GM18520 (cell line): ENCODE measurements around the gene SCRN1.
"Not testable (repeated sequence)": the region's sequence is repeated elsewhere in the genome, so short reads cannot be mapped to it uniquely, and the experiment has no call there.

Source experiments
- ATAC-seq: cut with Tn5 transposase; IDR thresholded peaks from one replicate; pipeline ENCODE4 v1.9.1; 2021; ENCODE audit not compliant: unreplicated experiment

The SCRN1 gene

GRCh38 chr7:29969738-29970137 lies 19.9 kb downstream of the SCRN1 start:
- ATAC-seq, result no peak

DNA sequence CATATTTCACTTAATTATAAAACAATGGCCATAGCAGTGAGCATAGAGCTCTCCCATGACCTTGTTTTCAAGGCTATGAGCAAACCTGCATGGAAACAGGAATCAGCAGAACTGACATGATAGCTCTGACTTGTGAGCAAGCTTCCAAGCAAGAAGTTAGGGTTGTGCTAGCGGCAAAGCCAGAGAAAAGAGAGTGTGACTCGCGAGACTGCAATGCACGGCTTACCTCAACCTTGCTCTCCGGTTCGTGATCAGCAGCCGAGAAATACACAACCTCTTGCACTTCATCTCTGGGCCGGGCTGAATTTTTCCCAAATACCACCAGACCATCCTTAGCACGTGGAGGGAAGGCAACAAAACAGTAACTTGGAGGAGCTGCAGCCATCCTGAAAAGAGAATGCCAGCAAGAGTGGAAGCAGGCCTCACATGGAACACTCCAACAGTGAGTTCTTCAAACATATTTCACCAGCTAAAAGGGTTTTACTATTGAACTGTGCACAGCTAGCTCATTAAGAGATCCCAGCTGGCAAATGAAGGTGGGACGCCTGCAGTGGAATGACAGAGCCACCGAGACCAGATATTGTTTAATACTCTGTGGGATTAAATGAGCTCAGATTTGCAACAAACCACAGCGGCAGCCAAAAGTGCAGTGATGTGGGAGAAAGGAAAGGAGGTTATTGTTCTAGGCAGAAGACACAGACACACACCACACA lies 20.8 kb downstream of the SCRN1 start:
- ATAC-seq, result no peak

DNA sequence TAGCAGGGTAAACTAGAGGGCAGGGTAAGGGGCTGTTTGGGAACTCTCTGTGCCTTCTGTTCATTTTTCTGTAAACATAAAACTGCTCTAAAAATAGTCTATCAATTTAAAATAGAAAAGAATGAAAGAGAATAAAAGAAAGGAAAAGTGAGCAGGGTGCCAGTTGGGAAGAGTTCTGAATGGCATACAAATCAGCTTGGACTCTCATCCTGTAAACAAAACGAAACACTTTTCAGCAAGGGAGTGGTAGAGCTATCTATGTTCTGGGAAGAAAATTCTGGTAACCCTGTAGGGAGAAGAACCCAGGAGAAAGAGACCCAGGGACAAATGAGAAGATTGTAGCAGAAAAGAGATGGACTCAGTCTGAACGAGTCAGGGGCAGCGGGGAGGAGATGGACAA lies 24.6 kb downstream of the SCRN1 start:
- no peak for ATAC-seq

- ATAC-seq, result no peak
These were observed 27.6 kb downstream of the SCRN1 start for GRCh38 chr7:29962035-29962434.

GRCh38 chr7:29961611-29962010 lies 28.0 kb downstream of the SCRN1 start:
- ATAC-seq, result not testable (repeated sequence)

- no peak for ATAC-seq
These were observed 30.8 kb downstream of the SCRN1 start for GRCh38 chr7:29958667-29959358.

- no peak for ATAC-seq
These were observed 31.9 kb downstream of the SCRN1 start for GRCh38 chr7:29957521-29958310.

GRCh38 chr7:29956487-29956836 lies 33.1 kb downstream of the SCRN1 start:
- no peak for ATAC-seq

- ATAC-seq, result no peak
These were observed 33.7 kb downstream of the SCRN1 start for GRCh38 chr7:29955799-29956486.

- ATAC-seq, result no peak
These were observed 34.4 kb downstream of the SCRN1 start for GRCh38 chr7:29955075-29955792.

- ATAC-seq, result no peak
These were observed 35.8 kb downstream of the SCRN1 start for GRCh38 chr7:29953726-29954347.

- ATAC-seq, result no peak
These were observed 38.4 kb downstream of the SCRN1 start for GRCh38 chr7:29951206-29951605.

DNA sequence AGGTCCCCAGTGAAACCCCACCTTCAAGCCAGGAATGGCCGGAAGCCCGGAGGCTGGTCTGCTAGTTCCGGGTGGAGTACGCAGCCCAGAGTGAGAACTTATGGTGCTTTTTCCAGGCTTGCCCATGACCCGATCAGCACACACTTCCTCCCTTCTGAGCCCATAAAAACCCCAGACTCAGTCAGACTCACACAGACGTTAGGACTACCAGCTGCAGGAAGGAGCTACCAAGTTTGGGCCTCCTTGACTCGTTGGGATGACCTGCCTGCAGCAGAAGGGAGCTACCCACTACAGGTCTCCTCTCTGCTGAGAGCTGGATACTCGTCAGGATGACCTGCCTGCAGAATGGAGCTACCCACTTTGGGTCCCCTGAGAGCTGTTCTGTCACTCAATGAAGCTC lies 39.1 kb downstream of the SCRN1 start:
- ATAC-seq, result no peak

GRCh38 chr7:29948587-29948986 lies 41.0 kb downstream of the SCRN1 start:
- ATAC-seq, result no peak

GRCh38 chr7:29946428-29947186 lies 43.0 kb downstream of the SCRN1 start:
- ATAC-seq, result no peak

DNA sequence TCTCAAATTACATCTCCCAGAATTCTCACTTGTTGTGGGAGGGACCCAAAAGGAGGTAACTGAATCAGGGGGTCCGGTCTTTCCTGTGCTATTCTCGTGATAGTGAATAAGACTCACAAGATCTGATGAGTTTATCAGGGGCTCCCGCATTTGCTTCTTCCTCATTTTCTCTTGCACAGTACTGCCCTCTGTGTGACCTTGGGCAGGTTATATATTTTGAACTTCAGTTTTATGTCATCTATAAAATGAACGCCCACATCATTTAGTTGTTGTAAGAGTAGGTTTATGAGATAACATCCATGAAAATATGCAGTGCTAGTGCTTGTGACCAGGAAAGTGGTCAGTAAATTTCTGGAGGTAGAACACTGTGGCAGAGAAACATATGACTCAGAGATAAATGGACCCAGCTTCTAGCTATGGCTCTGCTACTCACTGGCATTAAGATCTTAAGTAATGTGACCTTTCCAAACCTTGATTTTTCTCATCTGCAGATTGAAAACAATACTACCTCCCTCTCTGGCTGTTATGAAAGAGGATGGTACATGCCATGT lies 44.3 kb downstream of the SCRN1 start:
- ATAC-seq, result no peak

GRCh38 chr7:29940199-29940598 lies 49.4 kb downstream of the SCRN1 start:
- no peak for ATAC-seq

DNA sequence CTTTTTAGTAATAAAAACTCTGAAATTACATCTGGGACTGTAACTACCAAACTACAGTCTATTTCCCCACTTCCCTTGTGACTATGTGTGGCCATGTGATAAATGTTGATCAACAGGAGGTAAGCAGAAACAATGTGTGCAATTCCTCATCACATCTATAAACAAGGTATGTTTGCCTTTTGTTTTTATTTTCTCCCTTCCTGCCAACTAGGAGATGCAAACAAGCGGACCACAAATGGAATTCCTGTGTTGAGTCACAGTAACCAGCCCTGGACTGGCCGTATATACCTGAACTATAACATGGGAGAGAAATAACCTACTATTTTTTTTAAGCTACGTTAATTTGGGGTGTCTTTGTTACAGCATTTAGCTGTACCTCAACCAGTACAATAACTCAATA lies 52.5 kb downstream of the SCRN1 start:
- ATAC-seq, result no peak

DNA sequence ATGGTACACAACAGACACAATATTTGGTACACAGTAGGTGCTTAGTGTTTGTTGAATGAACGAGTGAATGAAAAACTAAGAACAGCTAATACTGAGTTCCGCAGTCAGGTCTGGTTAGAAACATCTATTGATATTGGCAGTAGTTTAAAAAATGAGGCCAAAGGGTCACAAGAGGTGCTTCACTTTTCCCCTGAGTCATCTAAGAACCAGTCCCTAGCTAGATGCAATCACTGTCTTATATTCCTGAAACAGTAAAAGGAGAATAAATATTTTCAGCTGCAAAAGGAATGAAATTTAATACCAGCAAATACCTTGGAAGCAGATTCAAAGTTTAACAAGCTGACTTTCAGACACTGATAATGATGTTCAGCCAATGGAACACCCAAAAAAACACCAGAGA lies 54.5 kb downstream of the SCRN1 start:
- no peak for ATAC-seq
